H1 (cell line): ENCODE measurements around the gene PTCSC3. TPM values are rescaled to one million over a fixed set of nuclear protein-coding genes. Genes with fewer than 3 reads are reported as not detected.

Source experiments
- CTCF ChIA-PET: fragments of 300-600 bp; sonication (Branson Sonifier 250); formaldehyde crosslinking; loops from one replicate; lab custom pipeline; 2021; ENCODE audit not compliant: partially characterized antibody; lab: Charles Lee
- POLR2A ChIA-PET: fragments of 300-600 bp; sonication (Branson Sonifier 250); formaldehyde crosslinking; loops from one replicate; lab custom pipeline; 2021; ENCODE audit warnings: inconsistent platforms; ENCODE audit not compliant: partially characterized antibody; lab: Charles Lee
- DNase-seq, 2 experiments: peaks; one replicate each; pipeline versions ENCODE4 v3.0.0 to v3.0.0-alpha.2; 2010 to 2022; ENCODE audit warnings: low spot score in 2 of 2, low read depth in 1 of 2, mixed read lengths in 1 of 2
- FAIRE-seq: peaks from 2 replicates; lab custom pipeline; 2011; peaks lifted over from hg19 to GRCh38; lab: Jason Lieb, UNC
- H2AFZ ChIP-seq: 2 replicates; pipeline ENCODE4 v1.8.1; 2012; ENCODE audit warnings: low read length, inconsistent platforms
- H2AK5ac ChIP-seq: 2 replicates; pipeline ENCODE4 v1.6.1; 2013; ENCODE audit warnings: low read depth, low read length
- H2BK120ac ChIP-seq: replicated peaks from 2 replicates; pipeline ENCODE3; 2013; ENCODE audit warnings: low read depth, low read length, inconsistent platforms
- H2BK12ac ChIP-seq: 2 replicates; pipeline ENCODE4 v1.6.1; 2013; ENCODE audit warnings: low read depth, low read length
- H2BK15ac ChIP-seq: 2 replicates; pipeline ENCODE4 v1.6.1; 2013; ENCODE audit warnings: low read length
- H2BK20ac ChIP-seq: 2 replicates; pipeline ENCODE4 v1.6.1; 2013; ENCODE audit warnings: low read length
- H2BK5ac ChIP-seq: 2 replicates; pipeline ENCODE4 v1.6.1; 2013; ENCODE audit warnings: low read depth, low read length
- H3K14ac ChIP-seq: 2 replicates; pipeline ENCODE4 v1.6.1; 2013; ENCODE audit warnings: inconsistent platforms; ENCODE audit not compliant: insufficient read length
- H3K18ac ChIP-seq: 2 replicates; pipeline ENCODE4 v1.6.1; 2013; ENCODE audit warnings: low read length; ENCODE audit errors: extremely low read depth
- H3K23ac ChIP-seq: 2 replicates; pipeline ENCODE4 v1.6.1; 2013; ENCODE audit warnings: inconsistent platforms; ENCODE audit not compliant: insufficient read length
- H3K23me2 ChIP-seq: 2 replicates; pipeline ENCODE4 v1.6.1; 2013; ENCODE audit warnings: low read depth, low read length
- H3K27ac ChIP-seq: 2 replicates; pipeline ENCODE4 v1.6.1; 2011; ENCODE audit warnings: low read depth, low read length, inconsistent platforms
- H3K27me3 ChIP-seq, 4 experiments: replicated peaks in 1 of 4; 1 replicate in 1 of 4; 2 replicates in 3 of 4; pipeline versions ENCODE4 v1.6.1 to v1.8.1; 2011 to 2013; ENCODE audit warnings: low read length in 3 of 4, mild to moderate bottlenecking in 3 of 4, inconsistent platforms in 2 of 4, mixed read lengths in 2 of 4, moderate library complexity in 1 of 4; ENCODE audit not compliant: control insufficient read depth in 3 of 4, insufficient read depth in 3 of 4; ENCODE audit errors: extremely low read depth in 1 of 4
- H3K36me3 ChIP-seq, 4 experiments: 2 replicates each; pipeline versions ENCODE4 v1.6.1 to v1.8.1; 2011 to 2013; ENCODE audit warnings: mild to moderate bottlenecking in 4 of 4, low read length in 3 of 4, moderate library complexity in 2 of 4, control low read depth in 1 of 4, inconsistent platforms in 1 of 4; ENCODE audit not compliant: insufficient read depth in 4 of 4, control insufficient read depth in 2 of 4
- H3K4ac ChIP-seq: replicated peaks from 2 replicates; pipeline ENCODE3; 2013; ENCODE audit warnings: low read length, low read depth, mixed read lengths, inconsistent platforms; ENCODE audit not compliant: insufficient read length
- H3K4me1 ChIP-seq, 4 experiments: replicated peaks in 1 of 4; 1 replicate in 1 of 4; 2 replicates in 3 of 4; pipeline versions ENCODE4 v1.6.1 to v1.8.1; 2011 to 2013; ENCODE audit warnings: low read length in 3 of 4, inconsistent platforms in 2 of 4, mixed read lengths in 1 of 4; ENCODE audit not compliant: insufficient read depth in 4 of 4, control insufficient read depth in 3 of 4
- H3K4me2 ChIP-seq, 2 experiments: 2 replicates each; pipeline versions ENCODE4 v1.6.1 to v1.8.1; 2011 to 2013; ENCODE audit warnings: low read depth in 2 of 2, low read length in 2 of 2, control low read depth in 1 of 2, inconsistent platforms in 1 of 2, mild to moderate bottlenecking in 1 of 2; ENCODE audit not compliant: insufficient read depth in 1 of 2
- H3K4me3 ChIP-seq, 4 experiments: fragments of 200-600, 300-600 bp in 1 of 4; sonication (generic), shearing (Covaris generic), sonication (Bioruptor Twin) in 1 of 4; 2 replicates each; pipeline versions ENCODE4 v1.5.1 to v1.8.1; 2011 to 2016; ENCODE audit warnings: low read length in 4 of 4, low read depth in 3 of 4, control low read depth in 2 of 4, inconsistent platforms in 2 of 4, mild to moderate bottlenecking in 2 of 4, mixed read lengths in 1 of 4, moderate library complexity in 1 of 4; ENCODE audit not compliant: insufficient read depth in 2 of 4; ENCODE audit errors: extremely low read depth in 1 of 4
- H3K56ac ChIP-seq: replicated peaks from 2 replicates; pipeline ENCODE3; 2013; ENCODE audit warnings: low read depth, mild to moderate bottlenecking, mixed read lengths, low read length, inconsistent platforms; ENCODE audit not compliant: insufficient read length
- H3K79me1 ChIP-seq: 2 replicates; pipeline ENCODE4 v1.6.1; 2013; ENCODE audit warnings: low read depth, low read length, control low read depth
- H3K79me2 ChIP-seq, 2 experiments: 2 replicates each; pipeline versions ENCODE4 v1.6.1 to v1.8.1; 2012 to 2013; ENCODE audit warnings: low read length in 2 of 2, mild to moderate bottlenecking in 2 of 2, inconsistent platforms in 1 of 2; ENCODE audit not compliant: insufficient read depth in 2 of 2, control insufficient read depth in 1 of 2
- H3K9ac ChIP-seq, 4 experiments: replicated peaks in 1 of 4; 1 replicate in 1 of 4; 2 replicates in 3 of 4; pipeline versions ENCODE4 v1.6.1 to v1.8.1; 2011 to 2013; ENCODE audit warnings: low read depth in 3 of 4, low read length in 3 of 4, control low read depth in 2 of 4, mild to moderate bottlenecking in 2 of 4, moderate library complexity in 2 of 4, inconsistent platforms in 1 of 4; ENCODE audit errors: extremely low read depth in 1 of 4
- H3K9me3 ChIP-seq, 2 experiments: 2 replicates each; pipeline versions ENCODE4 v1.6.1 to v1.8.1; 2012 to 2013; ENCODE audit warnings: mild to moderate bottlenecking in 2 of 2, moderate library complexity in 2 of 2, control low read depth in 1 of 2, inconsistent platforms in 1 of 2, low read depth in 1 of 2, low read length in 1 of 2, mixed read lengths in 1 of 2; ENCODE audit not compliant: insufficient read depth in 2 of 2
- H4K20me1 ChIP-seq, 2 experiments: replicated peaks in 1 of 2; 2 replicates each; pipeline versions ENCODE3 to v1.8.1; 2011 to 2013; ENCODE audit warnings: inconsistent platforms in 2 of 2, low read length in 2 of 2, mild to moderate bottlenecking in 1 of 2; ENCODE audit not compliant: insufficient read depth in 2 of 2, control insufficient read depth in 1 of 2
- H4K5ac ChIP-seq: 2 replicates; pipeline ENCODE4 v1.6.1; 2013; ENCODE audit warnings: low read length, low read depth, mixed read lengths, inconsistent platforms; ENCODE audit not compliant: insufficient read length
- H4K8ac ChIP-seq: 2 replicates; pipeline ENCODE4 v1.8.0; 2013; ENCODE audit warnings: mild to moderate bottlenecking, moderate library complexity, low read length, inconsistent platforms; ENCODE audit not compliant: insufficient read depth; ENCODE audit errors: extremely low read depth
- H4K91ac ChIP-seq: replicated peaks from 2 replicates; pipeline ENCODE3; 2013; ENCODE audit warnings: low read length, mixed read lengths, inconsistent platforms; ENCODE audit not compliant: insufficient read length
- CBX8 ChIP-seq: fragments of 300-800, 300-1000 bp; sonication (generic); IDR thresholded peaks from 2 replicates; pipeline ENCODE4 v1.7.1; 2016; ENCODE audit warnings: low read depth, low read length, borderline replicate concordance
- CHD2 ChIP-seq: IDR thresholded peaks from 2 replicates; pipeline ENCODE4 v1.6.1; 2012; ENCODE audit warnings: low read length, improper control_type of control experiment
- EZH2 ChIP-seq: fragments of 200-600 bp; sonication (generic); IDR thresholded peaks from 2 replicates; pipeline ENCODE4 v1.7.1; 2012; ENCODE audit warnings: low read depth, mild to moderate bottlenecking, moderate library complexity, low read length, inconsistent platforms; ENCODE audit not compliant: severe bottlenecking
- RBBP5 ChIP-seq: IDR thresholded peaks from 2 replicates; pipeline ENCODE4 v1.7.1; 2012; ENCODE audit warnings: low read depth, mild to moderate bottlenecking, inconsistent platforms, low read length, moderate library complexity, borderline replicate concordance
- RFX5 ChIP-seq: IDR thresholded peaks from 2 replicates; pipeline ENCODE4 v1.6.1; 2011; ENCODE audit warnings: low read depth, low read length, improper control_type of control experiment, borderline replicate concordance
- SIN3A ChIP-seq, 2 experiments: IDR thresholded peaks in 1 of 2; conservative IDR thresholded peaks in 1 of 2; 2 replicates each; pipeline ENCODE4 v1.6.1; 2011 to 2012; ENCODE audit warnings: low read length in 2 of 2, improper control_type of control experiment in 1 of 2, low read depth in 1 of 2, mild to moderate bottlenecking in 1 of 2
- SUZ12 ChIP-seq: fragments of 200-600 bp; sonication (generic); IDR thresholded peaks from 2 replicates; pipeline ENCODE4 v1.6.1; 2012; ENCODE audit warnings: mild to moderate bottlenecking, inconsistent platforms, low read length, moderate library complexity, mixed read lengths
- TCF12 ChIP-seq: IDR thresholded peaks from 2 replicates; pipeline ENCODE4 v1.6.1; 2011; ENCODE audit warnings: low read depth, mild to moderate bottlenecking, low read length
- TEAD4 ChIP-seq: IDR thresholded peaks from 2 replicates; pipeline ENCODE4 v1.6.1; 2012; ENCODE audit warnings: low read depth, low read length, inconsistent platforms, mixed read lengths
- YY1 ChIP-seq: IDR thresholded peaks from 2 replicates; pipeline ENCODE4 v1.6.1; 2011; ENCODE audit warnings: low read depth, mild to moderate bottlenecking, low read length
- WGBS, 2 experiments: shearing (Covaris generic) in 1 of 2; methylation state at CpG; one replicate each; pipeline versions ENCODE4 v1.1.6 to v1.1.7; 2013 to 2015; ENCODE audit warnings: low lambda C conversion rate in 2 of 2, mixed read lengths in 2 of 2, inconsistent platforms in 1 of 2, low coverage in 1 of 2, missing lambda C conversion rate in 1 of 2; ENCODE audit not compliant: insufficient replicate concordance in 2 of 2, insufficient coverage in 1 of 2, insufficient read length in 1 of 2; ENCODE audit errors: extremely low coverage in 1 of 2, missing lambda C conversion rate in 1 of 2; 5-methylcytosine and 5-hydroxymethylcytosine counted together
- polyA plus RNA-seq, 7 experiments: library from polyadenylated mRNA; depleted of rRNA in 3 of 7; stranded (reverse) in 5 of 7; unstranded in 2 of 7; fragments of >200 nt in 5 of 7; fragments of 200-250 nt in 2 of 7; gene quantifications; 1 replicate in 5 of 7; 2 replicates in 1 of 7; 4 replicates in 1 of 7; pipeline versions ENCODE4 v1.2.1 to v1.2.3, GENCODE V29; 2011 to 2013; ENCODE audit warnings: missing spikeins in 2 of 7, mixed read lengths in 2 of 7
- total RNA-seq: library from RNA; stranded (reverse); fragmentation: NEBNext Ultra II Directional; extraction: Animal tissue kit (Norgen Biotek cat#: 25700); gene quantifications from 2 replicates; pipeline ENCODE4 v1.2.1, GENCODE V29; 2021
- TF ChIP-seq, protein P1 (sequence below): IDR thresholded peaks from 2 replicates; pipeline ENCODE4 v1.6.1; 2012; ENCODE audit warnings: inconsistent platforms

PTCSC3 gene
- total and polyA plus RNA-seq, 2 of the 8 experiments (the other 6 are each of a cell fraction or from before 2014, with no cell fraction given): not detected

- no peak overlapping the region for H3K9ac ChIP-seq
- H3K18ac ChIP-seq: no peak overlapping the region
- no peaks in the 10 kb centered on the region for H3K23me2 ChIP-seq
- H3K36me3 ChIP-seq: no peaks in the 10 kb centered on the region
- peaks cover 0 to 1% (median 0%) of the 10 kb centered on the region in 4 experiments; a peak in 1 of 7 replicates for H3K27me3 ChIP-seq
- H4K5ac ChIP-seq: no peak overlapping the region
- H3K4ac ChIP-seq: no peak overlapping the region
- H3K56ac ChIP-seq: no peak overlapping the region
- no peak overlapping the region for H2AFZ ChIP-seq
- H3K9me3 ChIP-seq: no peaks in the 10 kb centered on the region
- ChIA-PET CTCF (interaction anchor here (0.6 to 0.7 kb wide), 4 partner anchors 40 to 226 kb away, joined by 3 to 4 read pairs (median 4); no protein-coding TSS in a partner anchor), POLR2A (no interaction called here)
- H2BK120ac ChIP-seq: no peak overlapping the region
- H4K91ac ChIP-seq: no peak overlapping the region
- no peak for TF ChIP-seq EZH2
- TF ChIP-seq, protein P1, sequence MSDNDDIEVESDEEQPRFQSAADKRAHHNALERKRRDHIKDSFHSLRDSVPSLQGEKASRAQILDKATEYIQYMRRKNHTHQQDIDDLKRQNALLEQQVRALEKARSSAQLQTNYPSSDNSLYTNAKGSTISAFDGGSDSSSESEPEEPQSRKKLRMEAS: no peak
- TF ChIP-seq CBX8: no peak
- no peak for TF ChIP-seq TCF12
- TF ChIP-seq CHD2: no peak
- TF ChIP-seq TEAD4: no peak
- no peak for TF ChIP-seq SIN3A (conservative IDR thresholded peaks at IDR 0.05 in 1 of 2, IDR thresholded peaks at IDR 0.05 in 1 of 2; ENCODE audit: low read depth in 1 of 2, low read length in 2 of 2)
- no peak for TF ChIP-seq RFX5
- no peak for TF ChIP-seq SUZ12
- TF ChIP-seq YY1: no peak
- TF ChIP-seq RBBP5: no peak
- no peak for DNase-seq
- H2AK5ac ChIP-seq: no peak overlapping the region
- 86% methylated on average over 3 of the region's 3 CpGs; no CpG with 5 or more reads in 1 of the 2 experiments for WGBS, 2 experiments
- H3K4me3 ChIP-seq: no peak overlapping the region
- no peak overlapping the region for H3K14ac ChIP-seq
- H3K23ac ChIP-seq: no peak overlapping the region
- no peak overlapping the region for H3K4me2 ChIP-seq
- no peak overlapping the region for H2BK20ac ChIP-seq
- H3K79me1 ChIP-seq: no peaks in the 10 kb centered on the region
- FAIRE-seq: no peak
- H4K20me1 ChIP-seq: no peaks in the 10 kb centered on the region
- H2BK15ac ChIP-seq: no peak overlapping the region
- H3K27ac ChIP-seq: no peak overlapping the region
- H2BK12ac ChIP-seq: no peak overlapping the region
- no peaks in the 10 kb centered on the region for H3K4me1 ChIP-seq
- H4K8ac ChIP-seq: no peak overlapping the region
- no peaks in the 10 kb centered on the region for H3K79me2 ChIP-seq
- no peak overlapping the region for H2BK5ac ChIP-seq
Measured at GRCh38 chr14:36111822-36112583, 64.5 kb downstream of the PTCSC3 start.
